NCI-H1048 (cell line): Measurements from ENCODE around the gene DNTT.
A peak's percentile ranks its signal among the peaks of the same experiment; 100 is the strongest.

ENCODE experiments used
- DNase-seq: peaks from one replicate; lab custom pipeline; 2025; lab: John Stamatoyannopoulos, UW

DNTT gene

GRCh38 chr10:96309628-96310320 is 5.5 kb downstream of the DNTT start:
- no peak for DNase-seq

- DNase-seq, result no peak
These were observed 6.1 kb downstream of the DNTT start for GRCh38 chr10:96310321-96310669.

- no peak for DNase-seq
These were observed 7.0 kb downstream of the DNTT start for GRCh38 chr10:96311180-96311715.

DNA sequence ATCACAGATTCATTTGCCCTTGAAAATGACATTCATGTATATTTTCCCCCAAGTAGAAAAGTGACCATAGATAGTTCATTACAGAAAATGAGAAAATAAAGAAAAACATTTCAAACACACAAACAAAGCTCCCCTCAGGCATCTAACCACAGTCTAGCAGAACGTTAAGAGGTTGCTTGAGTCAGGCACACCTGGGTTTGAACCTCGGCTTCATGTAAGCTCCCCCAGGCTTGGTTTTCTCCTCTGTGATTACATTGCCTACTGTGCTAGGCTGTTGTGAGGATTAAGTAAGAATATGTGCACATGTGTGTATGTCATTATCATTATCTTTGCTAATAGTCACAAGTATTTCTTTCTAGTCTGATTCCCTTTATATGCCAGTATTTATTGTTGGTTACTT is 9.1 kb downstream of the DNTT start:
- no peak for DNase-seq

DNA sequence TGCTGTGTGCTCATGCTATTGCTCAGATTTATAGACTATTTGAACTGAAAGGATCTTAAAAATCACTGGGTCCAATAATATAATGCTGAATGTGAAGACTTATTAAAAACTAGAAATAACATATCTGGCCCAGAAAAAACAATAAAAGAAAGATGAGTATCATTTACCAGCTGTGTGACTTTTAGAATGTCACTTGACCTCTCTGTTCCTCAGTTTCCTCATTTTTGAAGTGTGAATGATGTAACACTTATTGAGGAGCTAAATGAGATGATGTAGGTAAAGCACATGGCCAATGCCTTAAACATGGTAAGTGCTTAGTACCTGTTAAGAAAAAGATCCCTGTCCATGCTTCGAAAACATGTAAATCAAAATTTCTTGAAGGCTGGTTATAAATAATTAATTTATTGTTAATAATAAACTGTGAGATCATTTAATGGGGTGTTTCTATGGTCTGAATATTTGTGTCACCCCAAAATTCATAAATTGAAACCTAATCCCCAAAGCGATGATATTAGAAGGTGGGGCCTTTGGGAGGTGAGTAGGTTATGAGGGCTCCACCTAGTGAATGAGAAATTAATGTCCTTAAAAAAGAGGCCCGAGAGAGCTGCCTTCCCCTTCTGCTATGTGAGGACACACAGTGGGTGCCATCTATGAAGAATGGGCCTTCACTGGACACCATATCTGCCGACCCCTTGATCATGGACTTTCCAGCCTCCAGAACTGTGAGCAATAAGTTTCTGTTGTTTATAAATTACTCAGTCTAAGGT is 13.0 kb downstream of the DNTT start:
- no peak for DNase-seq

- DNase-seq, result no peak
These were observed 15.7 kb downstream of the DNTT start for GRCh38 chr10:96319754-96320474.

DNA sequence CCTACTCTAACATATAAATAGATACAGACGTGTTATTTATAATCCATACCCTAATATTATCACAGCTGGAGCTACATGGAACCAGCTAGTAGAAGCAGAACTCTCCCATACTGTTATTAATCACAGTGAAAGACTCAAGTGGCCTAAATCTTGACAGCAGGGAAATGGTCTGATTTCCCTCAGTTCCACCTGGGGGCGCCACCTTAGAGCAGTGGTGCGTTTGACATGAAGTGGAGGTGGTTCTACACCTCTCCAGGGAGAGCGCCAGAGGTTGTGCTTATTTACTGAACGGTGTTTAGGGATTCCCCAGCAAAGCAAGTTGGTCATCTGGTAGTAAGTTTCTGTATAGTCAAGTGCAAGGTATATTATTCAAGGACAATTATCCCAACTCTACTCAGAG is 17.6 kb downstream of the DNTT start:
- no peak for DNase-seq

GRCh38 chr10:96322275-96322674 is 18.0 kb downstream of the DNTT start:
- DNase-seq, result no peak

DNA sequence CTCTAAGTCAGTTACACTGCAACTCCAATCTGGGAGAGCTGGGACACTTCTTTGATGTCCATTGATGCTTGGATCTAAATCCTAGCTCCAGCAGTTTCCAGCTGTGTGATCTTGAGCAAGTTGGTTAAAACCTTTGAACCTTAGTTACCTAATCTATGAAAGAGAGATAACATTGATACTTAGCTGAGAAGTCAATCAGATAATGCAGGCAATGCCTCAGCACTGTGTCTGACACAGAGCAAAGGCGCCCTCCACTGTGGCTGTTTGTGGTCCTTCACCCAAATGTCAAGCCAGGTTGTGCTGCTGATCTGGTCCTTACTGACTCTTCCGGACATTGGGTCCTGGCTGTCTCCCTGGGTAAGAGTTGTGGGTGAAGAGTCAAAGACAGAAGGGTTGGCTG is 20.2 kb downstream of the DNTT start:
- DNase-seq, result no peak

DNA sequence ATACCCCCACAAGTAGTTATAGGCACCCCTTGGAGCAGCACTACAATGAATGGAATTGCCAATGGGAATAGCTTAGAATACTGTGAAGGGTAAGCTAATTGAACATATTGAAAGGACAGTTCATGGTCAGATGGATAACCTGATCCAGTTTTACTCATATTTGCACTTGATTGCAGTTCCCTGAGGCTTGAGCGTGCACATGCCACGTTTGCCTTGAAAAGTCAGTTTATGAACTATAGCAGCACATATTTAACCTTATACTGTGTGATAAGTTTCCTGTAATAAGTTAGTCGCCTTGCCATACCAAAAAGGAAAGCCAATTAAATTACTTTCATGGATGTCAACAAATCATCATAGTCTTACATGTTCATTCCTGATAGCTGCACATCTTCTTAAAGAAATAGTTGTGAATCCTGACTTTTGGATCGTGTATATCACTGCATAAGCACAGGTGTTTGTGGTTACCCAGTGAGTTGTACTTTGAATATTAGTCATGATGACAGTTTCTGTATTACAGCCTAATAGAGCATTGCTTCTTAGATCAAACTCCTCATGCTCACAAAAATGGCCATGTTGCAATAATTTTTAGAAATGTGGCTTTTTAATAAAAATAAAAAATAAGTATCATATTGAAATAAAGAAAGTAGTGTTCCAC is 21.6 kb downstream of the DNTT start:
- DNase-seq, result no peak

- no peak for DNase-seq
These were observed 23.2 kb downstream of the DNTT start for GRCh38 chr10:96327462-96327861.

GRCh38 chr10:96333101-96333500 is 28.9 kb downstream of the DNTT start:
- DNase-seq, result no peak

- no peak for DNase-seq
These were observed 30.6 kb downstream of the DNTT start for GRCh38 chr10:96334616-96335526.

DNA sequence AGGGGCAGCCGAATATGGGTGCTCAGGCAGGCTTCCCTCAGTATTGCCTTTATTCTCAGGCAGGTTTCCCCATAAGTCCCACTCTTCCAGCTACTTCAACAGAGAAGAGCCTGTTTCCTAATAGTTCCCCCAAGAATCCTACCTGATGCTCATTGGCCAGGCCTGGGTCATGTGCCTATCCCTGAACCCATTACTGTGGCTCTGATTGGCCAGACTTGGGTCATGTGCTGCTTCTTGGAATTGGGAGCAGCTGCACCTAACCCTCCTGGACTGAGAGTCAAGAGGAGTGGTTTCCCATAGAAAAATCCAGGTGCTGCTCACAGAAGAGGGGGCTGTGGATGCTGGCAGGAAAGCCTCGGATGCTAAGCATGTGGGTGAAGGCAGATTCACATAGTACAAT is 32.9 kb downstream of the DNTT start:
- DNase-seq, result no peak

DNA sequence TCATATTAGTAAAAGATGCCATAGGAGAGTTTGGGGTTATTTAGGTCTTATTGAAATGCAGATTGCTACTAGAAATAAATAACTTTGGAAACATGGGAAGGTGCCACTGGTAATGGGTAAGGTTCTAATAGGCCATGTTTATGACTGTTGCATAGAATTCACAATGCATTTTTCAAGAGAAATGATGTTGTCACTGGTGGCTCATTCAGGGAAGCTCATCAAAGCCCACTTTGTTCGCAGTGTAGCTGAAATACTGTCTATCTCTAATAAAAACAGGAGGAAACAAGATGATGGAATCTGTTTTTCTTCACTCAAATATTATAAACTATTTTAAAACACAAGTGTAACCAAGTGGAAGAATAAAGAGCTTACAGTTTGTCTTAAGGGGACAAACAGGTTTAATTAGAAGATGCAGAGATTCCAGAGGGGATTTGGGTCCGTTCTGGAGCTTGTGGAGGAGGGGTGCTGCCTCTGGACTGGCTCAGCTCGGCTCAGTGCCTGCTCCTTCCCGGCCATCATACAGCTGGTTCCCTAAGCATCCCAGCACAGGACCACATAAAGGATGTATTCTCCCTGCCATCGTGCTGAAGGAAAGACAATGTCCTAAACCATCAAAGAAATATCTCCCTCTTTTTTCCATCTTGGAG is 34.2 kb downstream of the DNTT start:
- DNase-seq, result no peak

- no peak for DNase-seq
These were observed 35.1 kb downstream of the DNTT start for GRCh38 chr10:96339383-96339782.

DNA sequence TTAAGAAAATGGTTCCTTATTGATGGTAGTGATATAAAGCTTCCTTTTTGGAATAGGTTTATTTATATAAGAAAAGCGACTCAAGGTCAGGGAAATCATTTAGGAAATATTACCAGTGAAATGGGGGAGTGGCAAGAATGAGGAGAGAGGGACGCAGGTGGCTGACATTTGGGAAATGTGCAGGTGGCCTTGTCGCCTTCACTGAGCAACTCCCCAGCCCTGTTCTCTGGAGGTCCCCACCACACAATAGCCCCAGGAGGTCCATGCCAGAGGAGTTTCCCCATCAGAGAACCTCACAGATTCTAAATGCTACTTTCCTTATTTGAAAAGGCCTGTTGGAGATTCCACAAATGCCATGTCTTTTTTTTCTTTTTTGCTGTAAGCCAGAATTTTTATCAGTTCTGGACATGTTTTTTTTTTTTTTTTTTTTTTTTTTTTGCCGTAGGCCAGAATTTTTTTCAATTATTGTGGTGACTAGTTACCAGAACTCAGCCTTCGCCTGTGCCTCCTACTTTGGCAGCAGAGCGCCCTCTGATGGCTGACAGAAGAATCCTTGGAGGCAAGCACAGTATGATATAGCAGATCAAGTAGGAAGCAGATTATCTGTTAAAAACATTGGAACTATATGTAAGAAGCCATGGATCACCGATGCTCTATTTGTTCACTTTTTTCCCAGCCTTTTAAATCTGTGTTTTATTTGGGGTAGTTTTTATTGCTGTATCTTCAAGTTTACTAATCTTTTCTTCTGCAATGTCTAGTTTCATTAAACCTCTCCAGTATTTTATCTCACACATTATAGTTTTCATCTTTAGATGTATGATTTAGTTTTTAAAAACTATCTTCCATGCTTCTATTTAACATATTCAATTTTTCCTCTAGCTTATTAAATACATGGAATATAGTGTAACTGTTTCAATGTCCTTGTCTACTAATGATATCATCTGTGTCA is 36.0 kb downstream of the DNTT start:
- DNase-seq, result peak; percentile 6

DNA sequence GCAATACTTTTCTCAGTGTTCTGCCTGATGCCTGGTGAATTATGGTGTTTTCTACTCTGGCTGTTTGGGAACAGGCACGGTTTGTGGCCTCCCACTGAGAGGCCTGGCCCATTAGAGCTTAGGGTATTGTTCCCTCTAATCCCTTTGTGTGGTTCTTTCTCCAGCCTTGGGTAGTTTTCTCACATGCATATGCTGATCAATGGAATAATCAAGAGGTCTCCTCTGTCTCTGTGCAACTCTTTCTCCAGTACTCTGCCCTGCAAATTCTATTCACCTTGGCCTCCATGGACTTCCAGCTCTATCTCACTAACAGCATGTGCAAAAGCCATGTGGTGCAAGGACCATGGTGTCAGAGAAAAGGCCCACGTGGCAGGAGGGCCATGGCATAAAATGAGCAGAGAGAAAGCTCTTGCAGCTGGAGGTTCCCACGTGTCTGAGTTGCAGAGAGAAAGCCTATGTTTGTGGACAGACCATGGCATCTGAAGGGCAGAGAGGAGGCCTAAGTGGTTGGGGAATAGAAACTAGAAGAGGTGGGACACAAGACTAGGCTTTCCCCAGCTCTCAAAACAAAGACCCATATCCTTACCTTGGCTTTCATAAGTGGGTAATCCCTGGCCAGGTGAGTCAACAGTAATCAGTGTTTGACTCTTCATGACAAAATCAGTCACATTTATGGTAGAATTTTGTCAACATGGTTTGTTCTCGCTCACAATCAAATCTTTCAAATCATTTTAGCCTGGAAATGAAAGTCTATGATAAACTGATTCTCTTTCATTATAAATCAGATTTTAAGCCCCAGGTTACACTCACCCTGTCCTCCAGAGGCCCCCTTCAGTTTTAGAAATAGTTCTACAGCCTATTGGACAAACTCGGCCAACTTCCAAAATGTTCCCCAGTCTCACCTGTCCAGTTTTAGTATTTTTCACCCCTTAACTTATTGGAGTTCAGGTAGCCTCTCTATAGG is 37.3 kb downstream of the DNTT start:
- no peak for DNase-seq
